Activated CD8-positive, alpha-beta T cell treated with anti-CD3 and anti-CD28 coated beads for 36 hours (primary cell): ENCODE results near the gene VDAC2. TPM values are rescaled to one million over a fixed set of nuclear protein-coding genes. Genes with fewer than 3 reads are reported as not detected.

Source experiments
- ATAC-seq: fragments of 200-7000 bp; cut with Tn5 transposase; one replicate; pipeline ENCODE4 v1.10.0; 2021; ENCODE audit warnings: mild to moderate bottlenecking, moderate library complexity
- CTCF ChIA-PET: fragments of 350-600 bp; sonication (Branson Sonifier 250); formaldehyde crosslinking; loops from one replicate; lab custom pipeline; 2021; ENCODE audit warnings: antibody characterized with exemption; lab: Charles Lee
- POLR2A ChIA-PET: fragments of 350-600 bp; sonication (Branson Sonifier 250); formaldehyde crosslinking; loops from one replicate; lab custom pipeline; 2021; ENCODE audit warnings: antibody characterized with exemption; lab: Charles Lee
- DNase-seq: peaks from one replicate; pipeline ENCODE4 v3.0.0-alpha.2; 2020
- H3K27ac Mint-ChIP-seq: one replicate; pipeline ENCODE4 v1.8.0; 2021; ENCODE audit warnings: mild to moderate bottlenecking, mixed read lengths
- H3K27me3 Mint-ChIP-seq: one replicate; pipeline ENCODE4 v1.8.0; 2021; ENCODE audit warnings: mixed read lengths
- H3K36me3 Mint-ChIP-seq: one replicate; pipeline ENCODE4 v1.8.0; 2021; ENCODE audit warnings: low read depth, mixed read lengths
- H3K4me1 Mint-ChIP-seq: one replicate; pipeline ENCODE4 v1.8.0; 2021; ENCODE audit warnings: low read depth, mixed read lengths
- H3K4me3 Mint-ChIP-seq: one replicate; pipeline ENCODE4 v1.8.0; 2021; ENCODE audit warnings: mild to moderate bottlenecking, moderate library complexity, mixed read lengths
- H3K9me3 Mint-ChIP-seq: one replicate; pipeline ENCODE4 v1.8.0; 2021; ENCODE audit warnings: mixed read lengths
- intact Hi-C: fragments of 100-400 bp; cut with micrococcal nuclease; formaldehyde crosslinking; loops from one replicate; pipeline ENCODE4 v1.10.0; 2022
- total RNA-seq, 2 experiments: library from RNA; stranded (reverse); gene quantifications; one replicate each; pipeline ENCODE4 v1.2.3, GENCODE V29; 2021
- TF ChIP-seq, protein P1 (sequence below): fragments of 200-600 bp; IDR thresholded peaks from one replicate; pipeline ENCODE4 v1.8.0; 2022; ENCODE audit warnings: antibody characterized with exemption, mild to moderate bottlenecking

VDAC2 gene
- total RNA-seq, 2 experiments from 2014 or later: 253 to 263 TPM

DNA sequence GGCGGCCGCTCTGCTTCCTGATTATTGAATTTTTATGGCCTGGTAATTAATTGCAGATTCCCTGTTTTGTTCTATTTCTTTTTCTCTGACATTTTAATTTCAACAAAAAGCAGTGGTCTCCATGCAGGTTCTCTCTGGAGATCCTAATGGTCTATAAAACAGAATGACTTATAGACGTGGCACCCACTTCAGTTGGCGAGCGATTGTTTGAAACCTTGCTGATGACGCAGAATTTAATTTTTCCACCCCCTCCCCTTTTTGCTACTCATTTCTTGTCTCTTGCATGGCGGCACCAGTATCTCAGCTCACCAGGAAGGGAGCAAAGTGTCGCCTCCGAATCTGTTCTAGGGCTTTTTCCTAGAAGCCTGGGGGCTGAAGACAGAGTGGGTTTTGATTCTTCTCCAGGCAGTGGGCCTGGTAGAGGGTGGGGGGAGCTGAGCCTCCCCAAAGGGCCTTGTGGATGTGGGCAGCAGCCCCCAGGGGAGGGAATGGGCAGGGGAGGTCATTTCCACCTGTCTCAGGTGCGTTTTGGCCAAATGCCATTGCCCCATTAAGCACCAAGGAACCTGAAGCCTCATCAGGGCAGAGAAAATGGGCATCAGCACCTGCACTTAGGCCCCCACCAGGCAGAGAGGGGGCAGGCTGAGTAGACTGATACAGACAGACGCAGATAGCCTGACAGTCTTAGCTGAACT lies 28.6 kb downstream of the VDAC2 start:
- ChIA-PET CTCF (interaction anchor here (0.8 to 9.1 kb wide), 5 partner anchors 9 to 52 kb away, joined by 3 to 118 read pairs (median 4); no protein-coding TSS in a partner anchor), POLR2A (no interaction called here)
- TF ChIP-seq, protein P1, sequence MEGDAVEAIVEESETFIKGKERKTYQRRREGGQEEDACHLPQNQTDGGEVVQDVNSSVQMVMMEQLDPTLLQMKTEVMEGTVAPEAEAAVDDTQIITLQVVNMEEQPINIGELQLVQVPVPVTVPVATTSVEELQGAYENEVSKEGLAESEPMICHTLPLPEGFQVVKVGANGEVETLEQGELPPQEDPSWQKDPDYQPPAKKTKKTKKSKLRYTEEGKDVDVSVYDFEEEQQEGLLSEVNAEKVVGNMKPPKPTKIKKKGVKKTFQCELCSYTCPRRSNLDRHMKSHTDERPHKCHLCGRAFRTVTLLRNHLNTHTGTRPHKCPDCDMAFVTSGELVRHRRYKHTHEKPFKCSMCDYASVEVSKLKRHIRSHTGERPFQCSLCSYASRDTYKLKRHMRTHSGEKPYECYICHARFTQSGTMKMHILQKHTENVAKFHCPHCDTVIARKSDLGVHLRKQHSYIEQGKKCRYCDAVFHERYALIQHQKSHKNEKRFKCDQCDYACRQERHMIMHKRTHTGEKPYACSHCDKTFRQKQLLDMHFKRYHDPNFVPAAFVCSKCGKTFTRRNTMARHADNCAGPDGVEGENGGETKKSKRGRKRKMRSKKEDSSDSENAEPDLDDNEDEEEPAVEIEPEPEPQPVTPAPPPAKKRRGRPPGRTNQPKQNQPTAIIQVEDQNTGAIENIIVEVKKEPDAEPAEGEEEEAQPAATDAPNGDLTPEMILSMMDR: no peak
- ATAC-seq: no peak
- Mint-ChIP-seq H3K9me3 (no peaks in the 10 kb centered on the region), H3K27me3 (no peaks in the 10 kb centered on the region), H3K27ac (no peak overlapping the region), H3K36me3 (no peaks in the 10 kb centered on the region), H3K4me3 (no peak overlapping the region), H3K4me1 (peaks cover 6% of the 10 kb centered on the region)
- no peak for DNase-seq
- intact Hi-C loops: no loop called here

DNA sequence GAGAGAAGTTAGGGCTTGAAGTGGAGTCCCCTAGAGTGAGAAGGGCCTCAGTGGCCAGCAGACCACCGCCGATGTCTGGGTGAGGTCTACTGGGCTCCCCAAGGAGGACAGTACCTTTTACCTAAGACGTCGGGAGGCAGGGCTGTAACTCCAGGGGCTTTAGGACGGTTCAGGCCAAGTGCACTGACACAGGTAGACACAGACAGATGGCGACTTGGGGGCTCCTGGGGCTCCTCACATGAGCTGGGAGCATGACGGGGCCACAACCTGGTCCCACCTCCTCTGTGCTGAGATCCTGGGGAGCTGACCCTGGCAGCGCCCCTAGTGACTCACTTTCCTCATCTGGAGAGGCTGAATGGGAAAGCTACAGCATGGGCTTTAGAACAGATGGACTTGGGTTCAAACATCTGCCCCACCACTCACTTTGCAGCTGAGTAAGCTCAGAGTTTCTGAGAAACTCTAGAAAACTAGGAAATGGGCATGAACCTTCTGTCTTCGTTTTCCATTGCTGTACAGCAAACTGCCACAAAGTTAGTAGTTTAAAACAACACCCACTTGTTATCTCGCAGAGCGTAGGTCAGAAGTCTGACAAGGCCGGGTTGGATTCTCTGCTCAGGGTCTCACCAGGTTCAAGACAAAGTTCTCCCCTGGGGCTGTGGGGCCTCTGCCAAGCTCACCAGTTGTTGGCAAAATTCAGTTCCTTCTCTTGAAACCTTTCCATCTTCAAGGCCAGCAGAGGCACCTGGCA lies 29.9 kb downstream of the VDAC2 start:
- no peaks in the 10 kb centered on the region for H3K36me3 Mint-ChIP-seq
- no peak for ATAC-seq
- no peak overlapping the region for H3K27ac Mint-ChIP-seq
- CTCF ChIA-PET: interaction anchor here (0.8 to 1.7 kb wide), 4 partner anchors 10 to 129 kb away, joined by 3 to 4 read pairs (median 3); partner anchors contain the start of gene SAMD8
- TF ChIP-seq, protein P1: no peak
- no peaks in the 10 kb centered on the region for H3K27me3 Mint-ChIP-seq
- POLR2A ChIA-PET: no interaction called here
- H3K4me1 Mint-ChIP-seq: peaks cover 6% of the 10 kb centered on the region
- no peak for DNase-seq
- intact Hi-C loops: no loop called here
- no peak overlapping the region for H3K4me3 Mint-ChIP-seq
- no peaks in the 10 kb centered on the region for H3K9me3 Mint-ChIP-seq

DNA sequence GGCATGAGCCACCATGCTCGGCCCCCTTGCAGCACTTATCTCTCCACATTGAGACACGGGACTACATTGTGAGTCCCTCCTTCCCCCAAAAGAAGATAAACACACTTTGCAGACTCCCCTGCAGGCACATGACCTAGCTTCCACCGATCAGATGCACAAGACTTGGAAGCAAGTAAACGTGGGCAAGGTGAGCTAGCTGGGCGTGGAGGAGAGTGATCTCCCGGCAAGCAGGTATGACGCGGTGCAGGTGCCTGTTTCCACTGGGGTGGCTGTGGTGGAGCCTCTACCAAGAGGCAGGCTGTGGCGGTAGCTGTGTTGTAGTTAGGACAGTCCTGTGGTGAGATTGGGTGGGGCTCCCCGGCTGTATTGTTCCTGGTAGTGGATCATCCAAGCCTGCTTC lies 32.8 kb downstream of the VDAC2 start:
- TF ChIP-seq, protein P1: no peak
- ATAC-seq (no peak), DNase-seq (no peak)
- H3K4me3 Mint-ChIP-seq: no peak overlapping the region
- no peaks in the 10 kb centered on the region for H3K27me3 Mint-ChIP-seq
- intact Hi-C loops: no loop called here
- no peaks in the 10 kb centered on the region for H3K9me3 Mint-ChIP-seq
- CTCF ChIA-PET: no interaction called here
- POLR2A ChIA-PET: interaction anchor here (0.8 kb wide), 1 partner anchor 33 kb away, joined by 3 read pairs; the partner anchor contains the start of gene VDAC2
- H3K36me3 Mint-ChIP-seq: no peaks in the 10 kb centered on the region
- H3K4me1 Mint-ChIP-seq: no peaks in the 10 kb centered on the region
- H3K27ac Mint-ChIP-seq: no peak overlapping the region

DNA sequence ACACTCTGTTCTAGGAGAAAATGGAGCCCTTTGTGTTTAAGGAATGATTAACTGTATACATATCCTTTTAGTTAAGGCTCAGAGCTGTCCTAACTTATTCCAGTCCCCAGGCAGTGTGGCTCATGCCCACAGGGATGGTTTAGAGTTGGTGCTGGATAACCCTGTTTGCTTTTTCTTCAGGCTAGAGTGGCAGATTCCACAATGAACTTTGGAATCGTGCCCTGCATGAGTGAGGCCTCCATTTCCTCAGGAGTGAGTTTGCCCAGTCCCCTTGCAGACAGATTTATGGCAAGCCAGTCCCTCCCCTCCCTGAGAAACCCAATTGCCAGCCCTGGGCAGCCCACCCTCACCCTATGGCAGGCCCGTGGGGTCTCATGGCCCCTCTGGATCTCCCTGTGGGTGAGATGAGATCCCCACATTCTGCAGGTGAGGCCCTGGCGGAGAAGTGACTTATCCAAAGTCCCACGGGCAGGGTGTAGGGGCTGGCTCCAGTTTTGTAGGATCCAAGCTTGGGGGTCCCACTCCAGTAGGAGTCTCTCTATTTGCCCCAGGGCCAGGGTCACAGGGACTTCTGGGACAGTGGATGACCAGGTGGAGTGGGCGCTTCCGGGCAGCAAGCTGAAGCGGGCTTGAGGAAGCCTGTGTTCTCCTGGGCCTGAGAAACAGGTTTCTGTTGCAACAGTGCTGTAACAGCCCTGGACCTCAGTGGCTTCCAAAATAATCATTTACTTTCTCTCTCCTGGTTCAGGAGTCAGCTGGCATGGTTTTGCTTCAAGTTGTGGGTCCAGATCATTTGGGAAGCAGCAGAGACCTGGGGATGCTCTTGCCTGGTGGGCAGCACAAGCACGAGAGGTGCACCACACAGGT lies 34.1 kb downstream of the VDAC2 start:
- Mint-ChIP-seq H3K4me1 (no peaks in the 10 kb centered on the region), H3K27ac (no peak overlapping the region), H3K36me3 (no peaks in the 10 kb centered on the region), H3K4me3 (no peak overlapping the region), H3K9me3 (no peaks in the 10 kb centered on the region), H3K27me3 (no peaks in the 10 kb centered on the region)
- DNase-seq (no peak), ATAC-seq (no peak)
- ChIA-PET CTCF (no interaction called here), POLR2A (no interaction called here)
- TF ChIP-seq, protein P1: no peak
- intact Hi-C loops: no loop called here
